B cell (primary cell): ENCODE data around the gene PRICKLE2. TPM values are rescaled to one million over a fixed set of nuclear protein-coding genes. Genes with fewer than 3 reads are reported as not detected.

Source experiments
- ATAC-seq: fragments of 200-7000 bp; cut with Tn5 transposase; one replicate; pipeline ENCODE4 v1.10.0; 2021; ENCODE audit warnings: low read depth, mild to moderate bottlenecking, moderate number of reproducible peaks, moderate library complexity
- CTCF ChIA-PET: fragments of 350-600 bp; sonication (Branson Sonifier 250); formaldehyde crosslinking; loops from one replicate; lab custom pipeline; 2021; ENCODE audit warnings: antibody characterized with exemption, inconsistent platforms; lab: Charles Lee
- POLR2A ChIA-PET: fragments of 350-600 bp; sonication (Branson Sonifier 250); formaldehyde crosslinking; loops from one replicate; lab custom pipeline; 2021; ENCODE audit warnings: antibody characterized with exemption; lab: Charles Lee
- DNase-seq: peaks from one replicate; pipeline ENCODE4 v3.0.0; 2013
- H2AFZ ChIP-seq: 2 replicates; pipeline ENCODE4 v1.6.1; 2012; ENCODE audit warnings: mild to moderate bottlenecking, low read depth, low read length; ENCODE audit not compliant: insufficient read depth, poor library complexity, severe bottlenecking
- H3K27ac ChIP-seq, 2 donors: 1 replicate in 1 of 2; 2 replicates in 1 of 2; pipeline ENCODE4 v1.5.1; 2012 to 2013; ENCODE audit warnings: low read length in 2 of 2, mild to moderate bottlenecking in 2 of 2, moderate library complexity in 1 of 2
- H3K27me3 ChIP-seq, 4 experiments: fragments of 200-600 bp in 1 of 4; sonication (generic) in 1 of 4; replicated peaks in 1 of 4; 1 replicate in 2 of 4; 2 replicates in 2 of 4; pipeline versions ENCODE4 v1.6.1 to v1.7.0; 2013 to 2016; ENCODE audit warnings: low read length in 3 of 4, mild to moderate bottlenecking in 2 of 4, mixed read lengths in 1 of 4, moderate library complexity in 1 of 4; ENCODE audit not compliant: insufficient read depth in 4 of 4, control insufficient read depth in 3 of 4; ENCODE audit errors: control extremely low read depth in 1 of 4
- H3K36me3 ChIP-seq, 2 experiments: replicated peaks in 1 of 2; 1 replicate in 1 of 2; 2 replicates in 1 of 2; pipeline versions ENCODE4 v1.6.1 to v1.7.1; 2013; ENCODE audit warnings: low read length in 1 of 2; ENCODE audit not compliant: insufficient read depth in 2 of 2, control insufficient read depth in 1 of 2; ENCODE audit errors: control extremely low read depth in 1 of 2, extremely low read depth in 1 of 2
- H3K4me1 ChIP-seq, 2 donors: fragments of 200-600 bp in 1 of 2; sonication (generic) in 1 of 2; 1 replicate in 1 of 2; 2 replicates in 1 of 2; pipeline versions ENCODE4 v1.5.1 to v1.6.1; 2013 to 2017; ENCODE audit warnings: low read length in 2 of 2; ENCODE audit not compliant: control insufficient read depth in 2 of 2, insufficient read depth in 2 of 2
- H3K4me2 ChIP-seq: replicated peaks from 2 replicates; pipeline ENCODE3; 2012; ENCODE audit warnings: mild to moderate bottlenecking, low read depth, low read length; ENCODE audit not compliant: poor library complexity, severe bottlenecking
- H3K4me3 ChIP-seq, 5 experiments: fragments of 200-600 bp in 1 of 5; sonication (generic) in 1 of 5; 1 replicate in 3 of 5; 2 replicates in 2 of 5; pipeline versions ENCODE4 v1.5.1 to v1.7.0; 2011 to 2016; ENCODE audit warnings: low read length in 4 of 5, mild to moderate bottlenecking in 4 of 5, low read depth in 2 of 5, control low read depth in 1 of 5, moderate library complexity in 1 of 5; ENCODE audit not compliant: insufficient read depth in 1 of 5; ENCODE audit errors: control extremely low read depth in 1 of 5, extremely low read depth in 1 of 5
- H3K79me2 ChIP-seq: fragments of 200-600 bp; sonication (generic); one replicate; pipeline ENCODE4 v1.6.0; 2016; ENCODE audit warnings: low read length; ENCODE audit not compliant: control insufficient read depth, insufficient read depth
- H3K9ac ChIP-seq: fragments of 200-600 bp; sonication (generic); 2 replicates; pipeline ENCODE4 v1.6.1; 2017; ENCODE audit warnings: mild to moderate bottlenecking, low read length, moderate library complexity
- H3K9me3 ChIP-seq, 3 donors: one replicate each; pipeline versions ENCODE4 v1.6.1 to v1.7.1; 2013; ENCODE audit warnings: low read length in 2 of 3; ENCODE audit not compliant: control insufficient read depth in 2 of 3, insufficient read depth in 1 of 3; ENCODE audit errors: control extremely low read depth in 1 of 3
- H4K20me1 ChIP-seq: 2 replicates; pipeline ENCODE4 v1.6.0; 2012; ENCODE audit warnings: mild to moderate bottlenecking, low read length; ENCODE audit not compliant: insufficient read depth, control insufficient read depth, poor library complexity, severe bottlenecking
- H3K27ac Mint-ChIP-seq: one replicate; pipeline ENCODE4 v1.8.0; 2021; ENCODE audit warnings: mixed read lengths
- H3K27me3 Mint-ChIP-seq: one replicate; pipeline ENCODE4 v1.8.0; 2021; ENCODE audit warnings: mixed read lengths
- H3K4me1 Mint-ChIP-seq: one replicate; pipeline ENCODE4 v1.8.0; 2021; ENCODE audit warnings: mixed read lengths
- H3K4me3 Mint-ChIP-seq: one replicate; pipeline ENCODE4 v1.8.0; 2021; ENCODE audit warnings: mixed read lengths
- H3K9me3 Mint-ChIP-seq: one replicate; pipeline ENCODE4 v1.8.0; 2022; ENCODE audit warnings: mixed read lengths; ENCODE audit not compliant: insufficient read depth
- CTCF ChIP-seq: fragments of 200-600 bp; IDR thresholded peaks from one replicate; pipeline ENCODE4 v1.8.0; 2022; ENCODE audit warnings: antibody characterized with exemption, mild to moderate bottlenecking
- EZH2 ChIP-seq: IDR thresholded peaks from 2 replicates; pipeline ENCODE4 v1.6.1; 2012; ENCODE audit warnings: borderline replicate concordance, low read depth, mild to moderate bottlenecking, moderate library complexity, low read length; ENCODE audit not compliant: insufficient read depth, poor library complexity, severe bottlenecking
- WGBS: methylation state at CpG from one replicate; pipeline ENCODE4 v1.1.5; 2013; ENCODE audit warnings: missing lambda C conversion rate; ENCODE audit not compliant: insufficient coverage; 5-methylcytosine and 5-hydroxymethylcytosine counted together
- intact Hi-C: fragments of 100-400 bp; cut with micrococcal nuclease; formaldehyde crosslinking; loops from one replicate; pipeline ENCODE4 v1.10.0; 2022
- polyA plus RNA-seq: library from polyadenylated mRNA; depleted of rRNA; stranded (reverse); fragments of >200 nt; gene quantifications from 2 replicates; pipeline ENCODE4 v1.2.3, GENCODE V29; 2012
- total RNA-seq, 2 donors: library from RNA; stranded (reverse); fragments of 120-200 nt in 1 of 2; gene quantifications; 1 replicate in 1 of 2; 2 replicates in 1 of 2; pipeline versions ENCODE4 v1.2.3 to v1.2.4, GENCODE V29; 2013 to 2022

Gene PRICKLE2
- total and polyA plus RNA-seq, 2 donors (not counting 1 experiment from before 2014, with no cell fraction given) = 0.30 to 1.4 TPM

GRCh38 chr3:64056606-64057180, 168.6 kb downstream of the PRICKLE2 start:
- intact Hi-C loops = no loop called here
- no CpG with 5 or more reads among the region's 3 CpGs for WGBS
- ATAC-seq = no peak
- no peaks in the 10 kb centered on the region for H3K9me3 Mint-ChIP-seq
- H3K27me3 ChIP-seq = peaks cover 0 to 3% (median 0%) of the 10 kb centered on the region in 4 experiments
- no peaks in the 10 kb centered on the region for H3K4me1 ChIP-seq
- H3K27ac ChIP-seq = no peak overlapping the region
- H2AFZ ChIP-seq = no peak overlapping the region
- peaks cover 16% of the 10 kb centered on the region for H3K27me3 Mint-ChIP-seq
- no peaks in the 10 kb centered on the region for H3K79me2 ChIP-seq
- TF ChIP-seq CTCF = no peak
- TF ChIP-seq EZH2 = no peak
- POLR2A ChIA-PET = no interaction called here
- no peaks in the 10 kb centered on the region for H3K9me3 ChIP-seq
- CTCF ChIA-PET = no interaction called here
- no peak overlapping the region for H3K9ac ChIP-seq
- H4K20me1 ChIP-seq = no peaks in the 10 kb centered on the region
- H3K4me2 ChIP-seq = no peak overlapping the region
- no peak overlapping the region for H3K4me3 ChIP-seq
- no peak overlapping the region for H3K27ac Mint-ChIP-seq
- no peak for DNase-seq
- H3K36me3 ChIP-seq = no peaks in the 10 kb centered on the region
- no peak overlapping the region for H3K4me3 Mint-ChIP-seq
- no peaks in the 10 kb centered on the region for H3K4me1 Mint-ChIP-seq

GRCh38 chr3:64055076-64055475, 170.2 kb downstream of the PRICKLE2 start:
- POLR2A ChIA-PET = no interaction called here
- Histone ChIP-seq H2AFZ (no peak overlapping the region), H4K20me1 (no peaks in the 10 kb centered on the region), H3K4me1 (no peaks in the 10 kb centered on the region), H3K9ac (no peak overlapping the region), H3K79me2 (no peaks in the 10 kb centered on the region), H3K27me3 (peaks cover 0 to 3% (median 0%) of the 10 kb centered on the region in 4 experiments), H3K4me2 (no peak overlapping the region), H3K27ac (no peak overlapping the region), H3K4me3 (no peak overlapping the region), H3K36me3 (no peaks in the 10 kb centered on the region), H3K9me3 (no peaks in the 10 kb centered on the region)
- intact Hi-C loops = no loop called here
- no peak overlapping the region for H3K4me3 Mint-ChIP-seq
- no peak for TF ChIP-seq CTCF
- no peaks in the 10 kb centered on the region for H3K9me3 Mint-ChIP-seq
- no CpG with 5 or more reads among the region's 2 CpGs for WGBS
- ATAC-seq (no peak), DNase-seq (no peak)
- peaks cover 7% of the 10 kb centered on the region for H3K4me1 Mint-ChIP-seq
- CTCF ChIA-PET = no interaction called here
- H3K27me3 Mint-ChIP-seq = peaks cover 12% of the 10 kb centered on the region
- H3K27ac Mint-ChIP-seq = no peak overlapping the region
